HUDEP-2 (cell line): ENCODE measurements around the gene PSME2.
"Not testable (repeated sequence)": the region's sequence is repeated elsewhere in the genome, so short reads cannot be mapped to it uniquely, and the experiment has no call there.

ENCODE experiments used
- DNase-seq, 76 experiments: peaks; one replicate each; lab custom pipeline; 2025; ENCODE audit not compliant: unreplicated experiment in 76 of 76; lab: John Stamatoyannopoulos, UW

Gene PSME2

DNA sequence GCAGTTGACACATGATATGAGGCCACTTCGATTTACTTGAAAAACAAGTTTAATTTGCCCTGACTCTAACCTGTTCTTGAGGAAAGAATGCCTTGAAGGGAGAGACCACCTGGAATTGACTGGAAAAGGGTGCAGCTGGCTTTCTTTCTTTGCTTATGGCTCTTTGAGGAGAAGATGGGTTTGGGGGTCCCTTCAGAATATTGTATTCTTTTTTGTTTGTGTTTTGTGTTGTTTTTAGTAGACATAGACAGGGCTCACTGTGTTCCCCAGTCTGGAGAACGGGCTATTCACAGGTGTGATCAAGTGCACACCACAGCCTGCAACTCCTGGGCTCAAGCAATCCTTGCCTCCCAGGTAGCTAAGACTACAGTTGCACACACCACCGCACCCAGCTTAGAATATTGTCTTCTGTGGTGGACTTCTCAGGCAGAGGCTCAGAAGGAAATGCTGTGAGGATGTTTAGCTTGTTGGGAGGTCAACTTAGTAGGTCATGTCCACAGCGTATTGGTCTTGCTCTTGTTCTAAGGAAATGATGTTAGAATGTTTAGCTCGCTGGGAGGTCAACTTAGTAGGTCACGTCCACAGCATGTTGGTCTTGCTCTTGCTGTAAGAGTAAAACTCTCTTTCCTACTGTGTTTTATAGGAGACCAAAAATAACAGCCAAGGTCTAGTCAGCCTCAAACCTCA, 30.1 kb downstream of the PSME2 start:
- DNase-seq: no peak

DNA sequence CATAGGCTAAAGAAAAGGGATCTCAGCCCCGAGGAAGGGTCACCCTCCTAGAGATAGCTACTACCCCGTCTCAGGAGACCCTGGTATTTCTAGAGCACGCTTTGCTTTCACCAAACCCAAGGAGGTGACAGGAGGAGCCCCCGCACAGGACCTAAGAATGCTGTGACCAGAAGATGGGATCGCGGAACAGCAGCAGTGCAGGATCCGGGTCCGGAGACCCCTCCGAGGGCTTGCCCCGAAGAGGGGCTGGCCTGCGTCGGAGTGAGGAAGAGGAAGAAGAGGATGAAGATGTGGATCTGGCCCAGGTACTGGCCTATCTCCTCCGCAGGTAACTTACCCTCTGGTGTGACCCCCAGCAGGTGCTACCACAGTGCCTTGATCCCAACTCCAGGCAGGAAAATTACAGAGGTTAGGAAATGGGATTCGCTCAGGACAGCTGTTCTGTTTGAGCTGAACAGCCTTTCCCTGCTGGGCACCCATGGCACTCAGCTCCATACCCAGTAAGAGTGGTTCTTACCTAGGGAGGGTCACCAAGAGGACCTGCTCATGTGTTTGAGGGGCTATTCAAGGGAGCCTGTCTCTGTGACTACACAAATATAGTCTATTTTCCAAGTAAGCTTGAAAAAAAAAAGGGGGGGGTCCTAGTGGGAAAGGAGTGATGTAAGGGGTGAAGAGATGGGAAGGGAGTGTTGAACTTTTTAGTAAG, 30.8 kb downstream of the PSME2 start:
- DNase-seq: no peak

DNA sequence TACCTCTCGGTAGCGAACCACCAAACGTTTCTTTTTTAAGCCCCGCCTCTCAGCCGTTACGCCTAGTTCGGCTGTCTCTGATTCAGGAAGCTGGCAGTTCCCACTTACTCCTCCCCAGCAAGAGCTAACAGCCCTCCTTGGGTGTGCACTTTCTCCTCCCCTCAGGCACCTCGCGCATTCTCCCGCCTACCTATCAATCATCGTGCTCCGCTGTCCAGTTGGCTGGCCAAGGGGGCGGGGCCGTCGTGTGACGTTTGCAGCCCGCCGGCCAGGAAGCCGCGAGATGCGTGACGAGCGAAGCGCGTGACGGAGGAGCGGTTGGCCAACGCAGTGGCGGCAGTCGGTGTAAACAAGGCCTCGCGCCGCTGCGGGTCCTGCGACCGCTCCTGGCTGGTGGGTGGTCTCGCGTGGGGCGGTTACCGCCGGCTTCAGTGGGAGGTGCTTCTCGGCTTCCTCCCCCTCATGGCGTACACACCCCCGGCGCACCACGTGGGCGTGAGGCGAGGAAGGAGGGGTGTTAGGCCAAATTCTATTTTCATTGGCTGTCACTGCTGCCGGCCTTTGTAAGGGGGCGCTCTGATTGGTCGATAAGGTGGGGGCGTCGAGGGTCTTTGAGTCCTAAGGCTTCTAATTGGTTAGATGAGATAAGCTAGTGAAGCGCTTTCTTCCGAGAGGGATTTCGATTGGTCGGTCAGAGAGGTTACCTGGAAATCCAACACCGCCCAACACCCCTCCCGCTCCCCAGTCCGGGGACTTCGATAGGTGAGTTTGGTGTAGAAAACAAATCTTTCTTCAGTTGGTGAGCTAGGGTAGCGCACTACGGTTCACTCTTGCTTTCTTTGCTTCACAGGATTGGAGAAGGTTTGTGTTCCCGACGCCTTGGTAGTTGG, 31.6 kb downstream of the PSME2 start, which contains the start of the genes DCAF11 and NRL:
DCAF11 (plus strand) TSS at position 246 of the 890 bp plus-strand sequence. CDS start 818 bp downstream, outside the sequence.
NRL (minus strand) TSS at position 418 of the 890 bp plus-strand sequence. CDS start 32,101 bp downstream, outside the sequence.
- peak; percentile 71 to 100 (median 98) for DNase-seq

DNA sequence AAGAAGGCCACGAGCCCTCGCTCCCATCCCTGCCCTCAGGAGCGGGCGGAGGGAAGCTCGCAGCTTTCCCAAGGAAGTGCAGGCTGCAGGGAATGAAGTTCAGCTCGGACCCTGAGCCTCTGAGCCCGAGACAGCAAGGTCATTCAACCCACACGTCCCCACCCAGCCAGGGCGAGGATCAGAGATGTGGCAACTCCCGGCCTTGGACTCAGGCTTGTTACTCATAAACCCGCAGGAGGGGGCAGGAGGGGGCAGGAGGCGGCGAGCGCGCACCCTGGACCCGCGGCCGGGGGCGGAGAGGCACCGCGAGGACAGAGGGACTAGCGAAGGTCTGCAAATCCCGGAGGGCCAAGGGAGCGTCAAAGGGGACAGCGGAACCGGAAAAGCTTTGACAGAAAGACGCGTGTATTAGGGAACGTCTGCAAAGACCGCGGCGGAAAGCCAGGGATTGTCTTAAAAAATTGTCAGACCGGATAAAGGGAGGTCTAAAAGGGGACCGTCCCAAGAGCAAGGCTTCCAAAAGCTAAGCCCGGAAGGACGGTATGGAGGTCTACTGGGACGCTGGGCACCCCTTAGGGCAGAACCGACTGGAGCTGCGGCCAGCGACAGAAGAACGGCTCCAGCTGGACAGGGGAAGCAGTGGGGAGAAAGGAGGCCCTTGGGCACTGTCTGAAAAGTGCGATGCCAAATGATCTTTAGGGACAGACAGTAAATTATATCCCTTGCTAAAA, 32.4 kb downstream of the PSME2 start:
- DNase-seq: peak; percentile 30 to 93 (median 79)

DNA sequence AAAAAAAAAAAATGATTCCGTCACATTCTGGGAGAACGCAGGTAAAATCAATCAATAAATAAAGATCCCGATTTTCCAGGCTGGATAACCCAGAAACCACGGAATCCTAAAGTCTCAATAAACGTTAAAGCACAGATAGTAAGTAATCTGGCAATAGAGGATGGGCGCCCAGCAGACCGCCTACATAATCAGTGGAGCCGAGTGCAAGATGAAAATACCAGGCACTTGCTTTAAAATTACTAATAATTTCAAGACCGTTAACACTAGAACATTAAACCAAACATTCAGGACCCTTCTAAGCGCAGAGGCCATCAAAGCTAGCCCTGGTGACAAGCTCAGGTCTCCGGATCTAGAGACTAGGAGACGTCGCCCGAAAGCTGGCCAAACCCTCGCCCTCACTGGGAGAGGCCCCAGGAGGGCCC, 33.0 kb downstream of the PSME2 start:
- DNase-seq: peak in 3 of 76 experiments; percentile 40 to 64 (median 50)

DNA sequence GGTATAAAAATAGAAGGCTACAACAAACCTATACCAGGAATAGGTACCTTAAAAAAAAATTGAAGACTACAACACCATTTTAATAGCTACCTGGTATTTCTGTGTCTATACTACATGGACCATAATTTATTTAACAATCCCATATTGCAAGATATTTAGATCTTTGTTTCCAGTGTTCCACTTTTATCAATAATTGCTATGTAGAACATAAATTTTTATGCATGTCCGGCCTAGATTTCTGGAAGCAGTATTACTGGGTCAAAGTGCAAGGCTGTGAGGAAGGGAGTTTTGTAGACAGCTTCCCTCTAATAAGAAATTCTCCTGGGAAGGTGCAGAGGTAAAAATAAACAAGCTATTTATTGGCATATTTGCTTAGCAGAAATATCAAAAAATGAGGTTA, 35.9 kb downstream of the PSME2 start:
- no peak for DNase-seq

DNA sequence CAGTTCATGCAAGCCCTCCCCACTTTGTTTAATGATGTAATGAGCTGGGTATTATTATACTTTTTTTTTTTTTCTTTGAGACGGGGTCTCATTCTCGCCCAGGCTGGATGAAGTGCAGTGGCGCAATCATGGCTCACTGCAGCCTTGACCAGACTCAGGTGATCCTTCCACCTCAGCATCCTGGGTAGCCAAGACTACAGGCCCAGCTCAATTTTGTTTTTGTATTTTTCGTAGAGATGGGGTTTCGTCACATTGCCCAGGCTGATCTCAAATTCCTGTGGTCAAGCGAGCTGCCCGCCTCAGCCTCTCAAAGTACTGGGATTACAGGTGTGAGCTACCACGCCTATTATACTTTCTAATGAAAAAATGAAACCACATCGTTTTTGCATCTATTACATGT, 36.4 kb downstream of the PSME2 start:
- no peak for DNase-seq

DNA sequence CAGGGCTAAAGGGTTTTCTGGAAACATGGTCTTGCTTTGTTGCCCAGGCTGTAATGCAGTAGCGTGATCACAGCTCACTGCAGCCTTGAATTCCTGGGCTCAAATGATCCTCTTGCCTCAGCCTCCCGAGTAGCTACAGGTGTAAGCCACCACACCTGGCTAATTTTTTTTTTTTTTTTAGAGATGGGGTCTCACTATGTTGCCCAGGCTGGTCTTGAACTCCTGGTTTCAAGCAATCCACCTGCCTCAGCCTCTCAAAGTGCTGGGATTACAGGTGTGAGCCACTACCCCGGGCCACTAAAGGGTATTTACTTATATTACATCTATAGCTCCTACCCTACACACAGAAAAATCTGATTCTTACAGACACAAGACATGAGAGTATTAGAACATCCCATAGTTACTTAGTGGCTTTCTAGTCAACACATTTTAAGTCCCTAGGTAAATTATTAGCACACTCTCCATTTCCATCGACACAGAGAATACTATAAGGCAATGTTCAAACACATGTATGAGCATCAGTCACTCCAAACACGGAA, 38.0 kb downstream of the PSME2 start:
- no peak for DNase-seq

DNA sequence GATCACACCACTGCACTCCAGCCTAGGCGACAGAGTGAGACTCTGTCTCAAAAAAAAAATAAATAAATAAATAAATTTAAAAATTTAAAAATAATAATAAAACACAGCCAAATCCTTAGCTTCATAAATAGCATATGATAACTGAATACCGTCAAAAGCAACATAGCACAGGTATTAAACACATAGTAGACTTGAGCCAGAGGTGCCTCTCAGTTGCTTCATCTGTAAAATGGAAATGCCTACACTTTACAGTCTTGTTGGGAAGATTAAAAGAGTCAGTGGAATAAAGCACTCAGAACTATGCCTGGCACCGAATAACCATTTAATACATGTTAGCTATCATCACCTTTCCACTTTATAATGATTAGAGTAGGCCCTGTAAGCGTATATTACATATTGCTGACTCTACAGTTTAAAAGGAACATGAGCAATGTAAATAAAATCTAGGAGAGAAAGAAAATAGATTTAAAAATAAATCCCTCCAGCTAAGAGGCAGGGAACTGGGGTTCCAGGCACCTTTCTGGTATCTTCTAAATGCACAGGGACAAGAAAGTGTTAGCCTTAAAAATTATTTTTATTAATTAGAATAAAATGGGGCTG, 39.6 kb downstream of the PSME2 start:
- DNase-seq: no peak

DNA sequence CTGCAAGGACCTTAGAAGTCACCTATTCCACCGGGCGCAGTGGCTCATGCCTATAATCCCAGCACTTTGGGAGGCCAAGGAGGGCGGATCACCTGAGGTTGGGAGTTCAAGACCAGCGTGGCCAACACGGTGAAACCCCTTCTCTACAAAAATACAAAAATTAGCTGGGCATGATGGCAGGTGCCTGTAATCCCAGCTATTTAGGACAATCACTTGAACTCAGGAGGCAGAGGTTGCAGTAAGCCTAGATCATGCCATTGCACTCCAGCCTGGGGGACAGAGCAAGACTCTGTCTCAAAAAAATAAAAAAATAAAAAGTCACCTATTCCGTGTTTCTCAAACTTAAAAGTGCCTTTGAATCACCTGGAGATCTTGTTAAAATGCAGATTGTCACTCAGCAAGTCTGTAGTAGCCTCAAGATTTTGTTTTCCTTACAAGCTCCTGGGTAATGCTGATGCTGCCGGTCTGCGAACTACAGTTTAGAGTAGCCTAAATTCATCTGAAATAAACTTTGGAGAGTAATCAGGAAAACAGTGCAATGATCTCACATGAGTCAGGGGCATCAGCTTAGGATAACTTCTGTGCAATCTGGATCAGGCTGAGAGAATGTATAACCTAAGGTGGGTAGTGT, 40.7 kb downstream of the PSME2 start:
- DNase-seq: not testable (repeated sequence)

DNA sequence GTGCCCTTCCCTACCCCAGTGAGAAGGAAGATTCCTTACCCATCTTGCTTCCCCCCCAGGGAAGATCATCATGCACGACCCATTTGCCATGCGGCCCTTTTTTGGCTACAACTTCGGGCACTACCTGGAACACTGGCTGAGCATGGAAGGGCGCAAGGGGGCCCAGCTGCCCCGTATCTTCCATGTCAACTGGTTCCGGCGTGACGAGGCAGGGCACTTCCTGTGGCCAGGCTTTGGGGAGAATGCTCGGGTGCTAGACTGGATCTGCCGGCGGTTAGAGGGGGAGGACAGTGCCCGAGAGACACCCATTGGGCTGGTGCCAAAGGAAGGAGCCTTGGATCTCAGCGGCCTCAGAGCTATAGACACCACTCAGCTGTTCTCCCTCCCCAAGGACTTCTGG, 43.0 kb downstream of the PSME2 start:
- no peak for DNase-seq

DNA sequence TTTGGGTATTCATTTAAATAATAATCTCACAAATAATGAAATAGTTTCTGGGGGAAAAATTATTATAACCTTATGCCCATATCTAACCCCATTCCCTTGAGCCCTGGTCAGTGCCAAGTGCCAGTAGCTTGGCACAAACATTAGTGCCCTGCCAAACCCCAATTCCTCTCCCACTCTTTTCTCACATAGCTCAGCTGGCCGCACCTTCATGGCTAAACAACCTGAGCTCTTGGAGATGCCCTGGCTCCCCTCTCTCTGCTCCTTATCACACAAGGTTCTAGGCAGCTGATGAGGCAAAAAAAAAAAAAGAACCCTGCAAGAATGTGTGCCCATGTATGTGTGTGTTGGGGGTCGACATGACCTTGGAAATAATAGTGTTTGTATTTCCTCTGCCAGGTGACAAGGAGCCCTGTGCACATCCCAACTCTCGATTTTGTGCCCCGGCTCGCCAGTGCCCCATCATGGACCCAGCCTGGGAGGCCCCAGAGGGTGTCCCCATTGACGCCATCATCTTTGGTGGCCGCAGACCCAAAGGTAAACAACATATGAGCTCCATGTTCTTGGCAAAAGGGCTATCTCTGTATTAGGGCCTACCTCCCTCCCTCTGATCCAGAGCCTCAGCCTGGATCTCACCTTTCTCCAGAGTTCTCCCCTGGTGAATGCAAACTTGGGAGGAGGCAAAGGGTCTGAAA, 43.9 kb downstream of the PSME2 start:
- DNase-seq: no peak

DNA sequence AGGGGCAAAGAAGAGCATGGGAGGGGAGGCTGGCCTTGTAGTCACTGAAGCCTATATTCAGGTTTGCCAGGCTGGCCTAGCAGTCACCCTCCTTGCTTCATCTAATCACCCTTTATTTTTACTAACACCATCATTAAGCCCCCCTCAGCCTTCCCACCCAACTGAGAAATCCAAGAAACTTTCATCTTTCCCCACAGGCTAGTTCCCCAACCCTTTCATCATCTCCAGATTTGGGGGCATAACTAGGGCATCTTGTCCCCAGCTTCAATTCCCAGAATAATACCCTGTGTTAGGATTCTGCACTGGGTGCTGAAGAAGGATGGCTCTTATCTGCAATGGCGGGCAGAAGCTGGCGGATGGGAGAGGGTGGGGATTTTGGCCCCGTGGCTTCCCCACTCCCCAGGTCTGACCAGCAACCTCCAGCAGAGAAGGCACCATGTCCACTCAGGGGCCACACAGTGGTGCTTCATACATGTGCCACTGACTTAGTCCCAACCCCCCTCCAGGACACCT, 45.4 kb downstream of the PSME2 start:
- no peak for DNase-seq

DNA sequence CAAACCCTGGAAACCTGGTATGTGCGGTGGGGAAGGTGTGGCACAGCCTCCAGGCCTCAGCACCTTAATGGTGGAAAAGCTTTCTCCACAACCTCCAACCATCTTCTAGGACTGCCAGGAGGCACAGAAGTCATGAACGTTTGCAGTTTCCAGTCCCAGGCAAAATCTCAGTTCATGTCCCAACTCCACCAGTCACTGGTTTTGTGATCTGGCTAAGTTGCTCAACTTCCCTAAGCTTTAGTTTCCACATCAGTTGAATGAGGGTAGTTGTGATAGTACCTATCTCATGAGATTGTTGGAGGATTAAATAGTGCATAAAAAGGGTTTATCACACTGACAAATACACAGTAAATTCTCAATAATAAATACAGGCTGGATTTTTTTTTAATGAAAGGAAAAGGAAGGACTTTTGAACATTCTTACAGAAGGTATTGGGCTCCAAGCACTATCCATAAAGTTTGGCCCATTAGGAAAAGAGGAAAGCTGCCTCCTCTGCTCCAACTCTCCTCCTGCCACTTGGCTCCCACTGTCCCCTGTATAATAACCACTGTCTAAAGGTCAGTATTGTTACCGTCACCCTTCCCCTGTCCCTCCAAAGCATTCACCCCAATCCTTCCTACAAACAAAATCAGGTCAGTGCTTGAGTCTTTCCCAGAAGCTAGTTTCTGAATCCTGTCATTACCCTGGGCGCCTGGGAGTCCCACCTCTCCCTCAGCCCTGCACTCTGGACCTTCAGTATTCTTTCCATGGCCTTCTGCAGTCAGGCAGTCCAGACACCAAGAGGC, 46.0 kb downstream of the PSME2 start:
- no peak for DNase-seq

DNA sequence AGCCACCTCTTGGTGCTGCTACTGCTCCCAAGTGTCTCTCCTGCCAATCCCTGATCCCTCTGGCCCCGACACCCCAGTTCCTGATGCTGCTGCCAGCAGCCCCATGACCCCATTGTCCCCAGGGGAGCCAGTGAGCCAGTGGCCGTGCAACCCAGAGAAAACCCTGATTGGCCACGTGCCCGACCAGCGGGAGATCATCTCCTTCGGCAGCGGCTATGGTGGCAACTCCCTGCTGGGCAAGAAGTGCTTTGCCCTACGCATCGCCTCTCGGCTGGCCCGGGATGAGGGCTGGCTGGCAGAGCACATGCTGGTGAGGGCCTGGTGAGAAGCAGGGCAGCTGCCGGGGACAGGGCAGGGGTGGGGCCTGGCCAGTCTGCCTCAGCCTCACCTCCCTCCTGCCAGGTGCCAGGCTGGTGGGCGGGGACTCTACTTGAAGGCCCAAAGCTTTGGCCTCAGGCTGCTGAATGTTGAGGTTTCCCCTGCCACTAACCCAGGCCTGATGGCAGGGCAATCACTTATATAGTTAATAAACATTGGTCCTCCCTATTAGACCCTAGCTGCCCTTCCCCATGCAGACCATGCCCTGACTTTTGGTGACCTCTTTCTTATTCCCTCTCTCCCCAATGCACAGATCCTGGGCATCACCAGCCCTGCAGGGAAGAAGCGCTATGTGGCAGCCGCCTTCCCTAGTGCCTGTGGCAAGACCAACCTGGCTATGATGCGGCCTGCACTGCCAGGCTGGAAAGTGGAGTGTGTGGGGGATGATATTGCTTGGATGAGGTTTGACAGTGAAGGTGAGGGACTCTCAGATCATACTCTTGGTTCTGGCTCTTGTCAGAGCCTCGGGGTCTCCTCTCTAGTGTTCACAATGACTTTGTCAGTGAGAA, 47.2 kb downstream of the PSME2 start:
- DNase-seq: no peak

DNA sequence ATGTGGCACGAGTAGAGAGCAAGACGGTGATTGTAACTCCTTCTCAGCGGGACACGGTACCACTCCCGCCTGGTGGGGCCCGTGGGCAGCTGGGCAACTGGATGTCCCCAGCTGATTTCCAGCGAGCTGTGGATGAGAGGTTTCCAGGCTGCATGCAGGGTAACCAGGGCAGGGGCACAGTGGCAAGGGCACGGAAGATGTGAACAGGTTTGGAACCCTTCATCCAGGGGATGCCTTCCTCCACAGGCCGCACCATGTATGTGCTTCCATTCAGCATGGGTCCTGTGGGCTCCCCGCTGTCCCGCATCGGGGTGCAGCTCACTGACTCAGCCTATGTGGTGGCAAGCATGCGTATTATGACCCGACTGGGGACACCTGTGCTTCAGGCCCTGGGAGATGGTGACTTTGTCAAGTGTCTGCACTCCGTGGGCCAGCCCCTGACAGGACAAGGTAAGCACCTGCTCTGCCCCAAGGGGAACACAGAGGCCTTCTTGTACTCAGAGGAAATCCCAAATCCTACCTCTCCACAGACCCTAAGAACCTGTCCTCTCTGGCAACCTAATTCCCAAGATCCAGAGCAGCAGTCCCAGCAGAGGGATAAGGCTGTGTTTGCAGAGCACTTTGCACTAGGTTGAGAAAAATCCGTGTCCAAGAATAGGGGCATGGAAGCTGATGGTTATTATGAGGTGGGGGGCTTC, 48.0 kb downstream of the PSME2 start:
- DNase-seq: no peak
